ENCODE measurements around the gene CCM2L. TPM values are rescaled to one million over a fixed set of nuclear protein-coding genes. Genes with fewer than 3 reads are reported as not detected.

The CCM2L gene
- polyA plus RNA-seq, 1 of the 3 experiments (the other 2 are of a cell fraction): not detected

GRCh38 chr20:31968291-31969126, 41.7 kb upstream of the CCM2L start:
- peaks cover 0 to 17% of the 10 kb centered on the region in 2 experiments; a peak in 2 of 4 replicates for H3K4me1 ChIP-seq (ENCODE audit: control insufficient read depth in 1 of 2, insufficient read depth in 2 of 2, low read depth in 1 of 2, low read length in 1 of 2)
- H3K27ac ChIP-seq (ENCODE audit: low read depth in 2 of 2, low read length in 1 of 2): peak overlapping the region in 1 of 2 experiments; percentile 75; a peak in 2 of 4 replicates
- peak overlapping the region; percentile 52; the same call in 1 of the 2 replicates for H3K4me2 ChIP-seq
- no peaks in the 10 kb centered on the region for H3F3A ChIP-seq (replicated peaks; ENCODE audit: insufficient read depth)
- H3K27me3 ChIP-seq (ENCODE audit: insufficient read depth): peaks cover 30% of the 10 kb centered on the region
- H3K79me2 ChIP-seq (ENCODE audit: insufficient read depth): no peaks in the 10 kb centered on the region
- H3K9ac ChIP-seq: no peak overlapping the region
- no peak overlapping the region for H2AFZ ChIP-seq (ENCODE audit: low read depth)
- DNase-seq: peak; percentile 81
- ChIA-PET CTCF (interaction anchor here (0.9 to 7.9 kb wide), 12 partner anchors 10 to 146 kb away, joined by 3 to 47 read pairs (median 4); partner anchors contain the start of gene PDRG1), POLR2A (interaction anchor here (1.4 kb wide), 1 partner anchor 23 kb away, joined by 3 read pairs; no protein-coding TSS in a partner anchor)
- WGBS (ENCODE audit: low lambda C conversion rate): 9% methylated on average over 13 of the region's 57 CpGs
- no peaks in the 10 kb centered on the region for H3K9me3 ChIP-seq
- H3K4me3 ChIP-seq (ENCODE audit: low read depth in 2 of 2, low read length in 1 of 2): peak overlapping the region; percentile 55 to 56; a peak in 3 of 4 replicates
- no peaks in the 10 kb centered on the region for H4K20me1 ChIP-seq (ENCODE audit: insufficient read depth)
- no peaks in the 10 kb centered on the region for H3K36me3 ChIP-seq (replicated peaks in 1 of 2; ENCODE audit: control insufficient read depth in 1 of 2, insufficient read depth in 2 of 2, low read length in 1 of 2)
- no peaks in the 10 kb centered on the region for H3K9me2 ChIP-seq
- TF ChIP-seq NFIC (IDR thresholded peaks at IDR 0.05; ENCODE audit: borderline replicate concordance): no peak
- TF ChIP-seq TCF12 (IDR thresholded peaks at IDR 0.05): no peak
- 0 out of 2 replicates have a peak, but pooled peaks have one; percentile 64 for TF ChIP-seq MXI1 (IDR thresholded peaks at IDR 0.05; ENCODE audit: low read depth, low read length)
- TF ChIP-seq RXRA (IDR thresholded peaks at IDR 0.05; ENCODE audit: borderline replicate concordance, low read depth): no peak
- no peak for TF ChIP-seq RFX5 (IDR thresholded peaks at IDR 0.05; ENCODE audit: low read length)
- no peak for TF ChIP-seq ZBTB33 (IDR thresholded peaks at IDR 0.05; ENCODE audit: borderline replicate concordance, low read depth)
- no peak for TF ChIP-seq CTCF (IDR thresholded peaks at IDR 0.05)
- no peak for TF ChIP-seq USF1 (IDR thresholded peaks at IDR 0.05; ENCODE audit: borderline replicate concordance, low read depth)
- TF ChIP-seq FOXM1 (IDR thresholded peaks at IDR 0.05; ENCODE audit: low read depth): no peak
- peak; percentile 53; the same call in 1 of the 2 replicates for TF ChIP-seq RCOR1 (IDR thresholded peaks at IDR 0.05; ENCODE audit: low read length)
- peak in 1 of 2 experiments; percentile 24; a peak in 1 of 4 replicates for TF ChIP-seq EP300 (IDR thresholded peaks at IDR 0.05; ENCODE audit: borderline replicate concordance in 1 of 2, low read depth in 1 of 2, low read length in 1 of 2)
- 0 out of 2 replicates have a peak, but pooled peaks have one; percentile 27 for TF ChIP-seq MAX (IDR thresholded peaks at IDR 0.05; ENCODE audit: low read depth)
- TF ChIP-seq RAD21 (IDR thresholded peaks at IDR 0.05; ENCODE audit: low read length): no peak
- TF ChIP-seq SMC3 (IDR thresholded peaks at IDR 0.05; ENCODE audit: low read depth, low read length): no peak
- no peak for TF ChIP-seq FOXJ3 (CRISPR knock-in tag; IDR thresholded peaks at IDR 0.05)
- no peak for TF ChIP-seq USF2 (IDR thresholded peaks at IDR 0.05; ENCODE audit: borderline replicate concordance, low read depth, low read length)
- TF ChIP-seq EZH2phosphoT487 (IDR thresholded peaks at IDR 0.05; ENCODE audit: borderline replicate concordance, low read depth): no peak
- no peak; the same call in 1 of the 2 replicates for TF ChIP-seq TAF1 (IDR thresholded peaks at IDR 0.05; ENCODE audit: borderline replicate concordance, low read depth, low read length)
- TF ChIP-seq REST (IDR thresholded peaks at IDR 0.05; ENCODE audit: low read depth, low read length): peak; percentile 100
- TF ChIP-seq SIN3A (IDR thresholded peaks at IDR 0.05; ENCODE audit: borderline replicate concordance, low read depth, low read length): peak; percentile 98
- TF ChIP-seq TEAD4 (IDR thresholded peaks at IDR 0.05; ENCODE audit: borderline replicate concordance, insufficient read depth): no peak
- no peak for TF ChIP-seq JUND (IDR thresholded peaks at IDR 0.05)

Measured in SK-N-SH (cell line).